ENCODE measurements around the gene VSIG2.
A peak's percentile ranks its signal among the peaks of the same experiment; 100 is the strongest.

The VSIG2 gene

GRCh38 chr11:124745270-124745834, 6.7 kb downstream of the VSIG2 start:
- Histone ChIP-seq H3K36me3 (ENCODE audit: insufficient read depth, low read depth, low read length) (no peaks in the 10 kb centered on the region), H3K9me3 (ENCODE audit: insufficient read depth, low read depth, low read length) (peaks cover 5% of the 10 kb centered on the region; the same call in 1 of the 2 replicates), H3K9ac (ENCODE audit: low read depth, low read length) (no peak overlapping the region), H3K27ac (ENCODE audit: low read length) (no peak overlapping the region), H3K4me1 (ENCODE audit: insufficient read depth, low read length) (peaks cover 6% of the 10 kb centered on the region; the same call in 1 of the 2 replicates), H3K4me3 (ENCODE audit: low read length) (peak overlapping the region; percentile 75), H3K27me3 (ENCODE audit: insufficient read depth, low read length) (peaks cover 100% of the 10 kb centered on the region)

- Histone ChIP-seq H3K4me3 (ENCODE audit: low read length) (no peak overlapping the region), H3K27ac (ENCODE audit: low read length) (no peak overlapping the region), H3K27me3 (ENCODE audit: insufficient read depth, low read length) (peaks cover 98% of the 10 kb centered on the region), H3K4me1 (ENCODE audit: insufficient read depth, low read length) (peaks cover 6% of the 10 kb centered on the region; the same call in 1 of the 2 replicates), H3K36me3 (ENCODE audit: insufficient read depth, low read depth, low read length) (no peaks in the 10 kb centered on the region), H3K9ac (ENCODE audit: low read depth, low read length) (no peak overlapping the region), H3K9me3 (ENCODE audit: insufficient read depth, low read depth, low read length) (peaks cover 5% of the 10 kb centered on the region; the same call in 1 of the 2 replicates)
Observed at GRCh38 chr11:124743050-124743449, 9.0 kb downstream of the VSIG2 start.

- peaks cover 6% of the 10 kb centered on the region; the same call in 1 of the 2 replicates for H3K4me1 ChIP-seq (ENCODE audit: insufficient read depth, low read length)
- H3K4me3 ChIP-seq (ENCODE audit: low read length) = no peak overlapping the region
- no peak overlapping the region for H3K27ac ChIP-seq (ENCODE audit: low read length)
- peaks cover 98% of the 10 kb centered on the region for H3K27me3 ChIP-seq (ENCODE audit: insufficient read depth, low read length)
- H3K9me3 ChIP-seq (ENCODE audit: insufficient read depth, low read depth, low read length) = peaks cover 5% of the 10 kb centered on the region; the same call in 1 of the 2 replicates
- no peak overlapping the region for H3K9ac ChIP-seq (ENCODE audit: low read depth, low read length)
- no peaks in the 10 kb centered on the region for H3K36me3 ChIP-seq (ENCODE audit: insufficient read depth, low read depth, low read length)
Observed at GRCh38 chr11:124742555-124742954, 9.5 kb downstream of the VSIG2 start.

- H3K27ac ChIP-seq (ENCODE audit: low read length) = no peak overlapping the region
- H3K9me3 ChIP-seq (ENCODE audit: insufficient read depth, low read depth, low read length) = peaks cover 5% of the 10 kb centered on the region; the same call in 1 of the 2 replicates
Observed at GRCh38 chr11:124740277-124740882, 11.7 kb downstream of the VSIG2 start.

GRCh38 chr11:124739479-124740276, 12.4 kb downstream of the VSIG2 start, which contains the start of gene NRGN:
Gene NRGN (plus strand): TSS chr11:124739942. CDS start chr11:124740085, 143 bp downstream.
- Histone ChIP-seq H3K9me3 (ENCODE audit: insufficient read depth, low read depth, low read length) (peaks cover 5% of the 10 kb centered on the region; the same call in 1 of the 2 replicates), H3K4me3 (ENCODE audit: low read length) (peak within 1 kb of the TSS; percentile 78), H3K36me3 (ENCODE audit: insufficient read depth, low read depth, low read length) (no peaks in the 10 kb centered on the region), H3K4me1 (ENCODE audit: insufficient read depth, low read length) (no peaks in the 10 kb centered on the region), H3K9ac (ENCODE audit: low read depth, low read length) (peak within 1 kb of the TSS; percentile 31; the same call in 1 of the 2 replicates), H3K27me3 (ENCODE audit: insufficient read depth, low read length) (peaks cover 98% of the 10 kb centered on the region), H3K27ac (ENCODE audit: low read length) (no peak within 1 kb of the TSS)

More at GRCh38 chr11:124740277-124740882, 11.7 kb downstream of the VSIG2 start:
- no peaks in the 10 kb centered on the region for H3K36me3 ChIP-seq (ENCODE audit: insufficient read depth, low read depth, low read length)
- H3K4me1 ChIP-seq (ENCODE audit: insufficient read depth, low read length) = no peaks in the 10 kb centered on the region
- H3K9ac ChIP-seq (ENCODE audit: low read depth, low read length) = no peak overlapping the region
- H3K4me3 ChIP-seq (ENCODE audit: low read length) = peak overlapping the region; percentile 74
- peaks cover 98% of the 10 kb centered on the region for H3K27me3 ChIP-seq (ENCODE audit: insufficient read depth, low read length)

GRCh38 chr11:124738713-124739478, 13.2 kb downstream of the VSIG2 start:
- Histone ChIP-seq H3K9ac (ENCODE audit: low read depth, low read length) (0 out of 2 replicates have a peak overlapping the region, but pooled peaks have one; percentile 31), H3K9me3 (ENCODE audit: insufficient read depth, low read depth, low read length) (peaks cover 5% of the 10 kb centered on the region; the same call in 1 of the 2 replicates), H3K27ac (ENCODE audit: low read length) (no peak overlapping the region), H3K27me3 (ENCODE audit: insufficient read depth, low read length) (peaks cover 93% of the 10 kb centered on the region), H3K4me3 (ENCODE audit: low read length) (peak overlapping the region; percentile 78), H3K4me1 (ENCODE audit: insufficient read depth, low read length) (no peaks in the 10 kb centered on the region), H3K36me3 (ENCODE audit: insufficient read depth, low read depth, low read length) (no peaks in the 10 kb centered on the region)

GRCh38 chr11:124737638-124738305, 14.3 kb downstream of the VSIG2 start:
- H3K9me3 ChIP-seq (ENCODE audit: insufficient read depth, low read depth, low read length) = peaks cover 2% of the 10 kb centered on the region; the same call in 1 of the 2 replicates
- H3K4me3 ChIP-seq (ENCODE audit: low read length) = no peak overlapping the region
- H3K4me1 ChIP-seq (ENCODE audit: insufficient read depth, low read length) = no peaks in the 10 kb centered on the region
- peaks cover 82% of the 10 kb centered on the region for H3K27me3 ChIP-seq (ENCODE audit: insufficient read depth, low read length)
- no peak overlapping the region for H3K9ac ChIP-seq (ENCODE audit: low read depth, low read length)
- no peaks in the 10 kb centered on the region for H3K36me3 ChIP-seq (ENCODE audit: insufficient read depth, low read depth, low read length)
- no peak overlapping the region for H3K27ac ChIP-seq (ENCODE audit: low read length)

- H3K27me3 ChIP-seq (ENCODE audit: insufficient read depth, low read length) = peaks cover 71% of the 10 kb centered on the region
- no peaks in the 10 kb centered on the region for H3K36me3 ChIP-seq (ENCODE audit: insufficient read depth, low read depth, low read length)
- no peaks in the 10 kb centered on the region for H3K9me3 ChIP-seq (ENCODE audit: insufficient read depth, low read depth, low read length)
- H3K4me1 ChIP-seq (ENCODE audit: insufficient read depth, low read length) = no peaks in the 10 kb centered on the region
- no peak overlapping the region for H3K4me3 ChIP-seq (ENCODE audit: low read length)
- H3K27ac ChIP-seq (ENCODE audit: low read length) = no peak overlapping the region
- H3K9ac ChIP-seq (ENCODE audit: low read depth, low read length) = no peak overlapping the region
Observed at GRCh38 chr11:124736736-124737135, 15.3 kb downstream of the VSIG2 start.

GRCh38 chr11:124732230-124732629, 19.8 kb downstream of the VSIG2 start:
- no peak overlapping the region for H3K4me3 ChIP-seq (ENCODE audit: low read length)
- no peaks in the 10 kb centered on the region for H3K9me3 ChIP-seq (ENCODE audit: insufficient read depth, low read depth, low read length)
- H3K4me1 ChIP-seq (ENCODE audit: insufficient read depth, low read length) = no peaks in the 10 kb centered on the region
- H3K36me3 ChIP-seq (ENCODE audit: insufficient read depth, low read depth, low read length) = no peaks in the 10 kb centered on the region
- H3K9ac ChIP-seq (ENCODE audit: low read depth, low read length) = no peak overlapping the region
- H3K27ac ChIP-seq (ENCODE audit: low read length) = no peak overlapping the region
- peaks cover 28% of the 10 kb centered on the region for H3K27me3 ChIP-seq (ENCODE audit: insufficient read depth, low read length)

- peaks cover 14% of the 10 kb centered on the region; the same call in 1 of the 2 replicates for H3K4me1 ChIP-seq (ENCODE audit: insufficient read depth, low read length)
- no peaks in the 10 kb centered on the region for H3K9me3 ChIP-seq (ENCODE audit: insufficient read depth, low read depth, low read length)
- H3K27me3 ChIP-seq (ENCODE audit: insufficient read depth, low read length) = peaks cover 24% of the 10 kb centered on the region
- no peak overlapping the region for H3K9ac ChIP-seq (ENCODE audit: low read depth, low read length)
- H3K4me3 ChIP-seq (ENCODE audit: low read length) = no peak overlapping the region
- H3K27ac ChIP-seq (ENCODE audit: low read length) = no peak overlapping the region
- H3K36me3 ChIP-seq (ENCODE audit: insufficient read depth, low read depth, low read length) = no peaks in the 10 kb centered on the region
Observed at GRCh38 chr11:124729571-124729970, 22.5 kb downstream of the VSIG2 start.

All from iPS-20b (cell line).